Esophagus muscularis mucosa (tissue), 4 donors: ENCODE measurements around the gene POU3F3.

Experiments
- CTCF ChIP-seq, 3 experiments: fragments of 200-600 bp in 2 of 3; fragments of 450-650 bp in 1 of 3; sonication (generic) in 2 of 3; IDR thresholded peaks; one replicate each; pipeline ENCODE4 v1.5.1; 2017 to 2019; ENCODE audit warnings: antibody characterized with exemption in 3 of 3, mild to moderate bottlenecking in 2 of 3, moderate library complexity in 1 of 3
- EP300 ChIP-seq: sonication (generic); formaldehyde crosslinking; IDR thresholded peaks from one replicate; pipeline ENCODE4 v1.6.1; 2017; ENCODE audit warnings: antibody characterized with exemption
- POLR2A ChIP-seq: fragments of 450-650 bp; IDR thresholded peaks from one replicate; pipeline ENCODE4 v1.6.1; 2017; ENCODE audit warnings: antibody characterized with exemption, moderate library complexity, mild to moderate bottlenecking, low read depth
- POLR2AphosphoS5 ChIP-seq, 2 donors: sonication (generic); formaldehyde crosslinking; IDR thresholded peaks; one replicate each; pipeline ENCODE4 v1.6.1; 2017; ENCODE audit warnings: antibody characterized with exemption in 2 of 2

GRCh38 chr2:104863468-104864279 is 9.8 kb downstream of the POU3F3 start:
- TF ChIP-seq EP300 (no peak), CTCF (IDR thresholded peaks at IDR 0.05) (no peak), POLR2A (no peak), POLR2AphosphoS5 (IDR thresholded peaks at IDR 0.05) (no peak)
